Prostate gland (tissue), 2 donors: ENCODE data around the gene AKR1A1. TPM values are rescaled to one million over a fixed set of nuclear protein-coding genes. Genes with fewer than 3 reads are reported as not detected.

ENCODE experiments used
- DNase-seq: peaks from one replicate; pipeline ENCODE4 v3.0.0-alpha.2; 2019; ENCODE audit warnings: low spot score
- H3K27ac ChIP-seq, 2 donors: fragments of 200-600 bp; sonication (generic); 2 replicates each; pipeline ENCODE4 v1.5.1; 2017 to 2019
- H3K27me3 ChIP-seq: fragments of 200-600 bp; sonication (generic); replicated peaks from 2 replicates; pipeline ENCODE4 v1.5.1; 2019; ENCODE audit not compliant: insufficient read depth
- H3K36me3 ChIP-seq, 2 donors: fragments of 200-600 bp; sonication (generic); 1 replicate in 1 of 2; 2 replicates in 1 of 2; pipeline versions ENCODE4 v1.5.1 to v1.8.1; 2017 to 2019
- H3K4me1 ChIP-seq: fragments of 200-600 bp; sonication (generic); replicated peaks from 2 replicates; pipeline ENCODE4 v1.5.1; 2019
- H3K4me3 ChIP-seq, 2 donors: fragments of 200-600 bp; sonication (generic); 2 replicates each; pipeline ENCODE4 v1.5.1; 2017 to 2019
- H3K9me3 ChIP-seq: fragments of 200-600 bp; sonication (generic); 2 replicates; pipeline ENCODE4 v1.5.1; 2017
- CTCF ChIP-seq, 4 experiments: fragments of 200-600 bp in 2 of 4; fragments of 450-650 bp in 2 of 4; sonication (generic) in 2 of 4; IDR thresholded peaks; 1 replicate in 3 of 4; 2 replicates in 1 of 4; pipeline ENCODE4 v1.5.1; 2016 to 2019; ENCODE audit warnings: antibody characterized with exemption in 4 of 4, mild to moderate bottlenecking in 2 of 4, moderate library complexity in 2 of 4
- POLR2A ChIP-seq: fragments of 450-650 bp; IDR thresholded peaks from one replicate; pipeline ENCODE4 v1.6.1; 2016; ENCODE audit warnings: antibody characterized with exemption, mild to moderate bottlenecking
- POLR2AphosphoS5 ChIP-seq: sonication (generic); formaldehyde crosslinking; IDR thresholded peaks from one replicate; pipeline ENCODE4 v1.6.1; 2017; ENCODE audit warnings: antibody characterized with exemption
- WGBS: methylation state at CpG from one replicate; pipeline ENCODE4 v1.1.5; 2018; 5-methylcytosine and 5-hydroxymethylcytosine counted together
- intact Hi-C: fragments of 100-400 bp; cut with DNase I; formaldehyde crosslinking; loops from one replicate; pipeline ENCODE4 v1.14.2; 2022
- total RNA-seq, 2 donors: library from RNA; depleted of rRNA; stranded (reverse); fragments of >200 nt; gene quantifications; one replicate each; pipeline ENCODE4 v1.1.0, GENCODE V29; 2016

The AKR1A1 gene
- total RNA-seq, 2 donors from 2014 or later = 49.7 to 132 TPM

GRCh38 chr1:45570631-45571030 lies 20.0 kb downstream of the AKR1A1 start:
- H3K9me3 ChIP-seq = no peaks in the 10 kb centered on the region
- intact Hi-C loops = loop anchor here (2.0 kb wide), 1 partner anchor 58 kb away; no protein-coding TSS in a partner anchor
- no peak overlapping the region for H3K4me3 ChIP-seq
- H3K36me3 ChIP-seq = no peaks in the 10 kb centered on the region
- peaks cover 9% of the 10 kb centered on the region for H3K4me1 ChIP-seq
- WGBS = 83% methylated on average over 4 of the region's 4 CpGs
- H3K27ac ChIP-seq = no peak overlapping the region
- no peak for DNase-seq
- no peak for TF ChIP-seq POLR2A
- TF ChIP-seq CTCF (IDR thresholded peaks at IDR 0.05) = no peak
- no peak for TF ChIP-seq POLR2AphosphoS5
- no peaks in the 10 kb centered on the region for H3K27me3 ChIP-seq

- no peak for DNase-seq
- TF ChIP-seq POLR2A = no peak
- TF ChIP-seq POLR2AphosphoS5 = no peak
- TF ChIP-seq CTCF (IDR thresholded peaks at IDR 0.05) = no peak
- Histone ChIP-seq H3K4me1 (peaks cover 4% of the 10 kb centered on the region), H3K27me3 (no peaks in the 10 kb centered on the region), H3K4me3 (no peak overlapping the region), H3K9me3 (no peaks in the 10 kb centered on the region), H3K27ac (no peak overlapping the region), H3K36me3 (no peaks in the 10 kb centered on the region)
- intact Hi-C loops = no loop called here
- 78% methylated on average over 3 of the region's 3 CpGs for WGBS
Observed at GRCh38 chr1:45573231-45573804, 22.7 kb downstream of the AKR1A1 start.

- H3K27ac ChIP-seq = no peak overlapping the region
- no peak for TF ChIP-seq POLR2A
- TF ChIP-seq CTCF (IDR thresholded peaks at IDR 0.05) = no peak
- TF ChIP-seq POLR2AphosphoS5 = no peak
- H3K36me3 ChIP-seq = no peaks in the 10 kb centered on the region
- peaks cover 4% of the 10 kb centered on the region for H3K4me1 ChIP-seq
- 92% methylated on average over 7 of the region's 7 CpGs for WGBS
- H3K4me3 ChIP-seq = no peak overlapping the region
- DNase-seq = no peak
- H3K27me3 ChIP-seq = no peaks in the 10 kb centered on the region
- no peaks in the 10 kb centered on the region for H3K9me3 ChIP-seq
- intact Hi-C loops = no loop called here
Observed at GRCh38 chr1:45574105-45574626, 23.5 kb downstream of the AKR1A1 start.

- no peaks in the 10 kb centered on the region for H3K27me3 ChIP-seq
- peaks cover 10% of the 10 kb centered on the region for H3K4me1 ChIP-seq
- no peaks in the 10 kb centered on the region for H3K36me3 ChIP-seq
- DNase-seq = peak; percentile 95
- TF ChIP-seq POLR2AphosphoS5 (peak; percentile 56), CTCF (IDR thresholded peaks at IDR 0.05) (no peak)
- no peaks in the 10 kb centered on the region for H3K9me3 ChIP-seq
- peak overlapping the region; percentile 93 to 99 for H3K4me3 ChIP-seq
- under 1% methylated on average over 19 of the region's 19 CpGs for WGBS
- intact Hi-C loops = loop anchor here (5.0 kb wide), 1 partner anchor 104 kb away; the partner anchor contains the start of genes GPBP1L1 and TMEM69
- H3K27ac ChIP-seq = peak overlapping the region; percentile 94 to 95
Observed at GRCh38 chr1:45583264-45583665, 32.6 kb downstream of the AKR1A1 start.
